AG04449 (cell line): ENCODE data around the gene QDPR.

Source experiments
- CTCF ChIA-PET: fragments of 350-600 bp; formaldehyde crosslinking; extraction: SDS; loops from one replicate; lab custom pipeline; 2021; ENCODE audit warnings: antibody characterized with exemption; lab: Yijun Ruan, JAX
- POLR2A ChIA-PET: fragments of 400-600, 350-600 bp; formaldehyde crosslinking; extraction: SDS; loops from one replicate; lab custom pipeline; 2020; ENCODE audit warnings: antibody characterized with exemption, inconsistent platforms; lab: Yijun Ruan, JAX
- DNase-seq: peaks from one replicate; pipeline ENCODE4 v3.0.0-alpha.2; 2010; ENCODE audit warnings: low read depth, low spot score
- H3K4me3 ChIP-seq: 2 replicates; pipeline ENCODE4 v1.5.1; 2011; ENCODE audit warnings: low read depth, mild to moderate bottlenecking, control low read depth, low read length
- CTCF ChIP-seq: IDR thresholded peaks from one replicate; pipeline ENCODE4 v1.5.1; 2011; ENCODE audit warnings: mild to moderate bottlenecking, moderate library complexity, low read length, control low read depth, inconsistent platforms; ENCODE audit not compliant: insufficient read depth; ENCODE audit errors: missing control alignments

QDPR gene

GRCh38 chr4:17469931-17470674 lies 41.8 kb downstream of the QDPR start:
- DNase-seq = no peak
- no peak overlapping the region for H3K4me3 ChIP-seq
- CTCF ChIA-PET = interaction anchor here (0.9 to 12.1 kb wide), 17 partner anchors 8 to 1287 kb away, joined by 3 to 213 read pairs (median 4); no protein-coding TSS in a partner anchor
- no peak for TF ChIP-seq CTCF
- POLR2A ChIA-PET = no interaction called here

GRCh38 chr4:17468619-17469221 lies 43.2 kb downstream of the QDPR start:
- H3K4me3 ChIP-seq = no peak overlapping the region
- peak; percentile 51 for TF ChIP-seq CTCF
- CTCF ChIA-PET = interaction anchor here (0.8 to 12.1 kb wide), 29 partner anchors 8 to 1286 kb away, joined by 3 to 213 read pairs (median 4); no protein-coding TSS in a partner anchor

DNA sequence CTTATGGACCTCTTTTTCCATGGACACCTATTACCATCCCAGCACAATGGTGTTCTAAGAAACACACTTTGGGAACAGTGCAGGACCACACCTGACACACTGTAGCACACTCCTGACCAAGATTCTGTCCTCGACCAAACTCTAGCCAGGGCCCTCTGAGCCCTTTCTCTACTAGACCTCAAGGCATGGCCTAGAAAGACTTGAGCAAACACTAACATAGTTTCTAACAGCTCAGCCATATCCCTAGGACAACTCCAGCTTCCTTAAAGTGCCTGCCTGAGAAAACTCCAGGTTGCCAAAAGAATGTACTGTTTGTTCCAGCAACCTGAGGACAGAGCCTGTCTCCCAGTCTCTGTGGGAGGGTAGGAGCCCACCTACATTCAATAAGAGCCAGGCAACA lies 48.3 kb downstream of the QDPR start:
- CTCF ChIA-PET = interaction anchor here (1.2 to 1.9 kb wide), 2 partner anchors 9 to 116 kb away, joined by 3 to 10 read pairs; no protein-coding TSS in a partner anchor
- POLR2A ChIA-PET = no interaction called here

More at GRCh38 chr4:17468619-17469221, 43.2 kb downstream of the QDPR start:
- POLR2A ChIA-PET = no interaction called here
- DNase-seq = no peak

DNA sequence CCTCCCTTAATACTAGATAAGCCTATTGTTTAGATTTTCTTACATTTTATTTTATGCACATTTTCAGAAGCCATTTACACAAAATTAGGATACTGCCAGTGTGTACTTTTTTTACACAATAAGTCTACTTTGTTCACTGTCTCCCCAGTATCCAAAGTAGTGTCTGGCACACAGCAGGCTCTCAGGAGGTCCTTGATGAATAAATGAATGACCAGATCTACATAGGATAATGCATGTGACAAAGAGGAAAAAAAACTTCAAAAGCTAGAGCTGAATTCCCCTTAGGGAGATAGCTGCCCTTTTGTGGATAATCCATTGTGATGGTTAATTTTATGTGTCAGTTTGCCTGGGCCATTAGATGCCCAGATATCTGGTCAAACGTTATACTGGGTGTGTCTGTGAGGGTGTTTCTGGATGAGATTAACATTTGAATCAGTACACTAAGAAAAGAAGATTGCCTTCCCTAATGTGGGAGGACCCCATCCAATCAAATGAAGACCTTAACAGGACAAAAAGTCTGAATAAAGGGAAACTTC lies 61.6 kb downstream of the QDPR start:
- ChIA-PET CTCF (interaction anchor here (1.1 to 10.1 kb wide), 6 partner anchors 8 to 1160 kb away, joined by 3 to 123 read pairs (median 12); no protein-coding TSS in a partner anchor), POLR2A (no interaction called here)
- no peak overlapping the region for H3K4me3 ChIP-seq
- DNase-seq = no peak
- no peak for TF ChIP-seq CTCF

More for the DNA sequence above, 48.3 kb downstream of the QDPR start:
- no peak for TF ChIP-seq CTCF
- H3K4me3 ChIP-seq = no peak overlapping the region
- DNase-seq = no peak

DNA sequence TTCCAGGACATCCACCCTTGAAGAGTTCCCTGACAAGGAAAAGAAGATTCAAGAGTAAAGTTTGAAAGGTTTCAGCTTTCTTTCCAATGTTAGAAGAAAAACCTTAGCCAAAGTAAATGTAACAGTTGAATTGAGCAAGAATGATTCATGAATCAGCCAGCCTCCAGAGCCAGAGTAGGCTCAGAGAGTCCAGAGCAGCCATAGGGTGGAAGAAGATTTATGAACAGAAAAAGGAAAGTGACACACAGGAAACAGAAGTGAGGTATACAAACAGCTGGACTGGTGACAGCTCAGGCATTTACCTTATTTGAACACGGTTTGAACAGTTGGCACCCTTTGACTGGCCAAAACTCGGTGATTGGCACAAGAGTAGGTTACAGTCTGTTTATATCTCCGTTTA lies 63.2 kb downstream of the QDPR start:
- ChIA-PET CTCF (interaction anchor here (0.7 to 10.1 kb wide), 19 partner anchors 10 to 1159 kb away, joined by 3 to 123 read pairs (median 6); no protein-coding TSS in a partner anchor), POLR2A (no interaction called here)
- H3K4me3 ChIP-seq = no peak overlapping the region
- TF ChIP-seq CTCF = no peak
- no peak for DNase-seq
